GM12891 (cell line): ENCODE data around the gene EDC4.

ENCODE experiments used
- POLR2A ChIP-seq: IDR thresholded peaks from 2 replicates; pipeline ENCODE4 v1.6.1; 2011; ENCODE audit warnings: low read depth, low read length, control low read depth
- POLR2AphosphoS5 ChIP-seq: IDR thresholded peaks from 2 replicates; pipeline ENCODE4 v1.6.1; 2011; ENCODE audit warnings: low read depth, low read length, control low read depth
- TAF1 ChIP-seq: IDR thresholded peaks from 2 replicates; pipeline ENCODE4 v1.6.1; 2011; ENCODE audit warnings: low read depth, low read length, control low read depth

- no peak for TF ChIP-seq POLR2A
- no peak; the same call in 1 of the 2 replicates for TF ChIP-seq TAF1
- TF ChIP-seq POLR2AphosphoS5, result no peak
Observed at GRCh38 chr16:67847064-67847861, 25.6 kb upstream of the EDC4 start, which contains the start of gene CENPT.
